ENCODE measurements around the gene DMC1.
"Not testable (repeated sequence)": the region's sequence is repeated elsewhere in the genome, so short reads cannot be mapped to it uniquely, and the experiment has no call there.

DMC1 gene

GRCh38 chr22:38569972-38570778 is at the start of gene DMC1:
DMC1 (minus strand) TSS chr22:38570183; CDS start chr22:38568256, 1,927 bp downstream.
- peak; percentile 98 for DNase-seq

GRCh38 chr22:38618682-38619081 is 48.7 kb upstream of the DMC1 start:
- no peak for DNase-seq

- DNase-seq: no peak
Measured at GRCh38 chr22:38618258-38618657, 48.3 kb upstream of the DMC1 start.

GRCh38 chr22:38615064-38615405 is 45.1 kb upstream of the DMC1 start:
- DNase-seq: not testable (repeated sequence)

GRCh38 chr22:38614332-38615063 is 44.5 kb upstream of the DMC1 start:
- DNase-seq: no peak

- DNase-seq: no peak
Measured at GRCh38 chr22:38613588-38613987, 43.6 kb upstream of the DMC1 start.

GRCh38 chr22:38612217-38613006 is 42.4 kb upstream of the DMC1 start:
- DNase-seq: no peak

GRCh38 chr22:38611559-38611958 is 41.6 kb upstream of the DMC1 start:
- no peak for DNase-seq

- no peak for DNase-seq
Measured at GRCh38 chr22:38610234-38610633, 40.3 kb upstream of the DMC1 start.

GRCh38 chr22:38608992-38609750 is 39.2 kb upstream of the DMC1 start:
- no peak for DNase-seq

GRCh38 chr22:38607680-38608079 is 37.7 kb upstream of the DMC1 start:
- DNase-seq: no peak

GRCh38 chr22:38602166-38602565 is 32.2 kb upstream of the DMC1 start:
- DNase-seq: no peak

GRCh38 chr22:38601221-38601764 is 31.3 kb upstream of the DMC1 start:
- DNase-seq: no peak

GRCh38 chr22:38599466-38599865 is 29.5 kb upstream of the DMC1 start:
- DNase-seq: no peak

- peak; percentile 41 for DNase-seq
Measured at GRCh38 chr22:38582923-38583322, 12.9 kb upstream of the DMC1 start.

- no peak for DNase-seq
Measured at GRCh38 chr22:38578505-38578904, 8.5 kb upstream of the DMC1 start.

- DNase-seq: peak; percentile 67
Measured at GRCh38 chr22:38572065-38572464, 2.1 kb upstream of the DMC1 start.

- peak; percentile 78 for DNase-seq
Measured at GRCh38 chr22:38570779-38571364, 889 bp upstream of the DMC1 start.

GRCh38 chr22:38569181-38569971 is 607 bp downstream of the DMC1 start:
- DNase-seq: no peak

- DNase-seq: no peak
Measured at GRCh38 chr22:38567531-38568285, 2.3 kb downstream of the DMC1 start.

Data from RPMI8226 (cell line).